Astrocyte of the hippocampus (primary cell): ENCODE measurements around the gene FGFR4.
"Not testable (repeated sequence)": the region's sequence is repeated elsewhere in the genome, so short reads cannot be mapped to it uniquely, and the experiment has no call there.

Experiments
- DNase-seq: peaks from one replicate; pipeline ENCODE4 v3.0.0; 2011; ENCODE audit warnings: low read depth, low spot score

The FGFR4 gene

GRCh38 chr5:177086654-177087397 is at the start of gene FGFR4:
Gene FGFR4, plus strand, starts transcription at chr5:177086915. Its CDS starts 2,688 bp downstream, at chr5:177089603.
- peak; percentile 75 for DNase-seq

GRCh38 chr5:177036921-177037320 is 49.8 kb upstream of the FGFR4 start:
- no peak for DNase-seq

- peak; percentile 91 for DNase-seq
Observed at GRCh38 chr5:177040814-177041420, 45.8 kb upstream of the FGFR4 start.

- no peak for DNase-seq
Observed at GRCh38 chr5:177041936-177042335, 44.8 kb upstream of the FGFR4 start.

DNA sequence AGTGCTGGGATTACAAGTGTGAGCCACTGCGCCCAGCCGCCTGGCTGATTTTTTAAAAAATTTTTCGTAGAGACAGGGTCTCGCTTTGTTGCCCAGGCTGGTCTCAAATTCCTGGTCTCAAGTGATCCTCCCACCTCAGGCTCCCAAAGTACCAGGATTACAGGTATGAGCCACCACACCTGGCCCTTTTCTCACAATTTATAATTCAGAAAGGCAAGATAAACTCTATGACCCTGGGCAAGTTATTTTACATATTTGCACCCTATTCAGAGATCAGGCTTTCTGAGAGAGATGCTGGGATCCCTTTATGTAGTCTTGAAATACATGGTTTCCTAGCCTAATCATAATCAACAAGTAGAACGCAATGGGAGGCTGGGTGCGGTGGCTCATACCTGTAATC is 43.6 kb upstream of the FGFR4 start:
- DNase-seq, result no peak

DNA sequence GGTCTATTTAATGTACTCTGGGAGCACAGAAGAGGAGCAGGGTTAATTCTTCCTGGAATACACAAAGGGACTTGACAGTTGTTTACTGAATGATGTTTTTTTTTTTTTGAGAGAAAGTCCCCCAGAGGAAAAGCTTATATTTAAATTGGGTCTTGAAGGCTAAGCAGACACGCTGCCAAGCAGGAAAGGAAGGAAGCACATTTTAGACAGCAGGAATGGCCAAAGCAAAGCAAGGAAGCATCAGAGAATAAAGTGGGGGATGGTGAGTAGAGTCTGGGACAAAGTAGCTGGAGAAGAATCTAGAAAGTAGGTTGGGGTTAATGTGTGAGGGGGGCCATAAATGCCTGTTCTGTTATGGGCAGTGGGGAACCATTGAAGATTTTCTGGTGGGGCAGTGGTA is 42.8 kb upstream of the FGFR4 start:
- no peak for DNase-seq

DNA sequence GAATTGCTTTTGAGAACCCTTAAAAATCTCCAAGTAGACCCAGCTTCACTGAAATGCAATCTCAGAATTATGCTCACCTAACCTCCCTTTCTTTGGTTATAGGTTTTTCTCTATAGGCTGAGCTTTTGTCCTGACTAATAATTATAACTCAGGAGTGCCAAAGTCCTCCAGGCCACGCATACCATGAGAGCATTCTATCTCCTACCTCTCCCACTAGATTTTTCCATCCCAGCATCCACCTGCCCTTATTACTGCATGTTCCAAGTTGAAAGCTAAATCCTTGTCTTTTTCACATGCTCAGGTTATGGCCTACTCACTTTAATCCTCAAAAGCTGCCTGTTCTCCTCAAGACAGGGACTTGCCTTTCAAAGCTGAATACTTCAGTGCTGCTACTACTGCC is 42.1 kb upstream of the FGFR4 start:
- DNase-seq, result no peak

- no peak for DNase-seq
Observed at GRCh38 chr5:177045631-177046030, 41.1 kb upstream of the FGFR4 start.

DNA sequence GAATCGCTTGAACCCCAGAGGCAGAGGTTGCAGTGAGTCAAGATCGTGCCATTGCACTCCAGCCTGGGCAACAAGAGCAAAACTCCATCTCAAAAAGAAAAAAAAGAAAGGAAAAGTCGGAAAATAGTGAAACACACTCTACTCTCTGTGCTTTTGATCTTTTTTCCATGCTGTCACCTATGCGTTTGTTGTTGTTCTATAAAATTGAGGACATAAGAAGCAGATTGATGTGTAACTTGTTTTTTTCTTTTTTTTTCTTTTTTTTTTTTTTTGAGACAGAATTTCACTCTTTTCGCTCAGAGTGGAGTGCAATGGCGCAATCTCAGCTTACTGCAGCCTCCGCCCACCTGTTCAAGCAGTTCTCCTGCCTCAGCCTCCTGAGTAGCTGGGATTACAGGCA is 38.2 kb upstream of the FGFR4 start:
- not testable (repeated sequence) for DNase-seq

DNA sequence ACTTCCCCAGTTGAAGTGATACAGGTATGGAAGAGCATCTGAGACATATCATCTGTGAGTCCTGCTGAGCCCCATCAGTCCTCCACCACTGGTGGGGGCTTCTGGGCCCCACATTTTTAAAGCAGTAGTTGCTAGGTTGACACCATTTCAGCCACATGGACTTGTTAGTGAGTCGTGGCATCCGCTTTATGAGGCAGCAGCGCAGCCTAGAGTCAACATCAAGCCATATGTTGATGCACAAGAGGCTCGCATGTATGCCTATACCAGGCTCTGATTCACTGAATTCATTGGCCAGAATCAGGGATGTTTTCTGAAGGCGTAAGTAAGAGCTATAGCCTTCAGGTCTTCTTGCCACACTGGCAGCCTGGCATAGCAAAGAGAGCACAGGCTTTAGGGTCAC is 37.4 kb upstream of the FGFR4 start:
- DNase-seq, result no peak

DNA sequence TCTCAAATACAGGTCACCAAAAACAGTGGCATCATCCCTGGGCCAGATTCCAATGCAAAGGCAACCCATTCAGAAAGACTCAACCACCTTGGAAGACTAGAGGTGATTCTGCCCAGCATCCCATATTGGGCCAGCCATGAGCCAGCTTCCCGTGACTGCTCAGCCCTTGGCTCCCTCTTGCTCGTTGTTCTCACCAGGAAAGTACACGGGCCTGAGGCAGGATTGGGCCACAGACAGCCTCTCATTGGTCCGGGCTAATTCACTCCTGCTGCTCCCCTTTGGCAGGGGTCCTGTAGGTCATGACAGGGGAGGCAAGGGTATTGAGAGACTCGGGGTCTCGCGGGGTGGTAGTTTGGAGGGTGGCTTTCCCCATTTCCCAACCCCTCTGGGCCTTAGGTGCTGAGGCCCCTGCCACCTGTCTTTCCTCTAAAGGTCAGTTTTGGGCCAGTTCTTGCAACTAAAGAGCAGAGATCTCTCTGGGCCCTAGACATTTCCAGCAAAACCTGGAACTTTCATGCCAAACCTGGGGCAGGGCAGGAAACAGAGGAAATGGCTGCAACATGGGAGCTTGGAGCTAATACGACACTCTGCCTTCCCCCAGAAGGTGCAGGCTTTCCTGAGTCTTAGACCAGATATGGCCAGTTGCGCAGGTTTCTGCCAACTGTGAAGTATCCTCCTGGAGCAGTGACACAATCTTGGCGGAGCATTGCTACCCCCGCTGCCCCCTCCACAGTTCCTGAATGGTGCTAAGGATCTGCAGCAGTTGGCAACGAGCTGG is 22.0 kb upstream of the FGFR4 start:
- DNase-seq, result no peak

- no peak for DNase-seq
Observed at GRCh38 chr5:177065491-177065890, 21.2 kb upstream of the FGFR4 start.

DNA sequence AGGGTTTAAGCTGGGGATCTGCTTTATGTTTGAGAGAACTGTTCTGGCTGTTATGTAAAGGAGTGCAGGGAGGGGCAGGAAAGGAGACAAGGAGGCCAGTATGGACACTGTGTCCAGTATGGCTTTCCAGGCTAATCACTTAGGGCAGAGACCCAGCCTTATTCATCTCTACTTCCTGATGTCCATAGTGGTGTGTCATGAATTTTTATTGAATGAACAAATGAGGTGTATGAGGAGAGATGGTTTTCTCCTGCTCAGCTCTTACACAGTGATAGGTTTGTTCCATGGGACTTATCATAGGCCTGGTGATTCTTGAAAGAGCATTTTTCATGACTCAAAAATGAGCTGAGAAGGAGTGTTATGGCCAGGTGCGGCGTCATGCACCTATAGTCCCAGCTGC is 20.5 kb upstream of the FGFR4 start:
- no peak for DNase-seq

- no peak for DNase-seq
Observed at GRCh38 chr5:177067503-177067902, 19.2 kb upstream of the FGFR4 start.

- DNase-seq, result no peak
Observed at GRCh38 chr5:177070536-177071191, 16.1 kb upstream of the FGFR4 start.

DNA sequence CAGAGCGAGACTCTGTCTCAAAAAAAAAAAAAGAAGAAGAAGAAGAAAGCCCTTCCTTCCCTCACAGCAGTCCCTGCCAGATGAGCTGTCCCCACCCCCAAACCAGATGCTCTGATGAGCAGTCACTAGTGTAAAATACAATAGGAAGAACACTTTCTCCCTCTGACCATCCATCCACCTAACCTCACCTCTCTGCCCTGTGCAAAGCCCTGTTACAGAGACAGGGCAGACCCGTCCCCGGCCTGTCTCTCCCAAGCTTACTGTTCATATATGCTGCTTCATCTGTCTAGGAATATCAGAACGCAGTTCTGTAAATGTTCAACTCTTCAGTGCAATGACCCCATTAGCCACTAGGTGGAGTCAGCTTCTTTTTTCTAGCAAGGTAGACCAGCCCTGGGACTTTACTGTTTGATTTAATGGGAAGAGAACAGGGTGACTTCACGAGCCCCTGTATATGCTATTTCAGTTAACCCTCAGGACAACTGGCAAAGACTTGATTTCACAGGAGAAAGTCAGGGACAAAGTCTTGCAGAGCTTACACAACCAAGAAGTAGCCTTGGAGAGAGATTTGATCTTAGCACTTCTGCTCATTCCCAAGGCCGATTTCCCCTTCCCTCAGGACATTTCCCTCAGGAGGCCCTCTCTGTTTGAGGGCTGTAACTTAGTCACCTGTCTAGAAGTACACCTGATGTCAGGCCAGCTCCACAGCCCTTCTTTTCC is 14.9 kb upstream of the FGFR4 start:
- peak; percentile 88 for DNase-seq

DNA sequence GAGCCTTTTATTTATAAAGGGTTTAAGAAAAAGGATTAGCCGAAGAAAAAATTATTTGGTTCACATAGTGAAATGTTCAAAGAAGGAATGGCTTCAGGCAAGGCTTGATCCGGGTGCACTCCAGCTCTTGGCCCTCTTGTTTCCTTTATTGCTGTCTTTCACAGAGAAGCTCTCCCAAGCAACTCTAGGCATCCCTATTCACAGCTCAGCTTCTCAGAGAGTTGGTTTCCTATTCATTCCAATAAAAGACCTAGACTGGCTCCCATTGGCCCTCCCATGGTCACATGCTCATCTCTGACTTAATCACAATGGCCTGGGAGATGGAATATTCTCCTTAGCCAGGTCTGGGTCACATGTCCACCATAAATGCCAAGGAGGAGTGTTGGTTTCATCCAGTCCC is 9.4 kb upstream of the FGFR4 start:
- DNase-seq, result no peak

GRCh38 chr5:177079606-177080005 is 7.1 kb upstream of the FGFR4 start:
- DNase-seq, result no peak

DNA sequence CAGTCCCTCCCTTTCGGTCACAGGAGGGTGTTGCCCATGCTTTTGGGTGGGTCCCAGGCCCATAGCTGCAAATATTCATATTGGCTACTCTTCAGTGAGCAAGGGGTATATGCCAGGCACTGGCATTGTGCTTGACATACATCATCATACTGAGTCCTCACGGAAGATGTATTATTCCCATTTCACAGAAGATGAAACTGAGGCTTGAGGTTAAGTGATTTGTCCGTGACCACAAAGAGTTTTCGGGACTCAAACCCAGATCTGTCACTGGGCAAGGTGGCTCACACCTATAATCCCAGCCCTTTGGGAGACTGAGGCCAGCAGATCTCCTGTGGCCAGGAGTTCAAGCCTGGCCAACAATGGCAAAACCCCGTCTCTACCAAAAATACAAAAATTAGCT is 6.5 kb upstream of the FGFR4 start:
- DNase-seq, result no peak

DNA sequence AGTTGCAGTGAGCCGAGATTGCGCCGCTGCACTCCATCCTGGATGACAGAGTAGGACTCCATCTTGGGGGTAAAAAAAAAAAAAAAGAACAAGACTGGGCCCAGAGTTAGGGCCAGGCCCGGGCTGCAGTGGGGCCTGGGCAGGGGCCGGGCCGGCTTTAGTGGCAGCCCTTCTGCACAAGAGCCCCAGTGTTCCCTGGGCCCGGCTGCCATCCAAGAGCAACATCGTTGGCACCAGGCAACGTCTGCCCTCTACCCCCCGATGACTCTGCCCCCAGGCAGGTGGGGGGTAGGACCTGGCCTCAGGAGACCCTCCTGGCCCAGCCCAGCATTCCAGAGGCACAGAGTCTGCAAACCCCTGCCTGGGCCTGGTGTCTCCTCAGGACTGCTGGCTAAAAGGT is 4.9 kb upstream of the FGFR4 start:
- DNase-seq, result no peak

DNA sequence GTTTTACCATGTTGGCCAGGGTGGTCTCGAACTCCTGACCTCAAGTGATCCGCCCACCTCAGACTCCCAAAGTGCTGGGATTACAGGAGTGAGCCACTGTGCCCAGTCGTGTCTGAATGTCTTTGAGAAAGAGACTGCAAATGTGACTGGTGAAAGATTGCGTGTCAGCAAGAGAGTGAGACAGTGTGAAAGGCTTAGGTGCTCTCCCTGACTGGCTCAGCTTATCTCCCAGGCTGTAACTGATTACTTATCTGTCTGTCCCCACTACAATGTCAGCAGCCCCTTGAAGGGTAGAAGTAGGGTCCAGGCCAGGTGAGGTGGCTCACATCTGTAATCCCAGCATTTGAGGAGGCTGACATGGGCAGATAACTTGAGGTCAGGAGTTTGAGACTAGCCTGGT is 3.4 kb upstream of the FGFR4 start:
- DNase-seq, result no peak

DNA sequence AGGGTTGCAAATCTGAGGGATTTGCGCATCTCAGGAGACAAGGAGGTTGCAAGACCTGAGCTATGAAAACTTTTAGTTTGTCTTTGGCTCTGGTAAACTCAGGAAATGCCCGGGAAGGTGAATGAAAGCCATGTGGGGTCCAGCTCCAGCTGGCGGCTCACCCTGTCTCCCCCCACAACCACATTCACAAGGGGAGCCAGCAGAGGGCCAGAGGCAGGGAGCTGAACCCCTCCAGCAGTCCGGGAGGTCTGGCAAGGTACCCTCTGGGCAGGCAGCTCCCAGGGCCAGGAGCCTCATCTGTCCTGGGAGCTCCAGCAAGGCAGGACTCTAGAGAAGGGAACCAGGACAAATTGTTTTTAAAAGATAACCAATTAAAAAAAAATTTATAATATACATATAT is 2.5 kb upstream of the FGFR4 start:
- DNase-seq, result no peak
